ENCODE measurements around the gene SNX5.

The SNX5 gene

DNA sequence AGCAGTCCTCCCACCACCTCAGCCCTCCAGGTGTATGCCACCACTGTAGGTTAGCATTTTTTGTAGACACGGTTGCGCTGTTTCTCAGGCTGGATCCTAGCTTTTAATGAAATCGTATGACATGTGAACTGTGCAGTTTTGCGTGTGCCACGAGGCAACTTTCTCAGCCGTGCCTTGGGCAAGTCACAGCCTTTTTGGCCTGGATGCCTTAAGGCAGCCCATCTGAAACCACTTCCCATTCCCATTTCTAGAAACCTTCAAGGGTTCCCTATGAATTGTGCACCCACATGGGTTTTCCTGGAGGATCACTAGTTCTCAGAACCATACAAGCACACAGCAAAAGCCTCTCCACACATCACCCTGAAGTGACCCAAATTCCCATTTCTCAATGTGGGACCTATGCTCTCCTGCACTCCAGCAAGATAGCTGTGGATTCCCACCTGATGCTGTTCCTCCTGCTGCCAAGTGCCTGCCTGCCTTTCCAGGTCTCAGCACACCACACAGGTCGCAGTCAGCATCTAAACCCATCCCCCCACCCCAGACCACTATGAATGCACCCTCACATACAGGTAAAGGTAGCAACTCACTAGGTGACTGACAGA is 28.9 kb downstream of the SNX5 start:
- DNase-seq: no peak

DNA sequence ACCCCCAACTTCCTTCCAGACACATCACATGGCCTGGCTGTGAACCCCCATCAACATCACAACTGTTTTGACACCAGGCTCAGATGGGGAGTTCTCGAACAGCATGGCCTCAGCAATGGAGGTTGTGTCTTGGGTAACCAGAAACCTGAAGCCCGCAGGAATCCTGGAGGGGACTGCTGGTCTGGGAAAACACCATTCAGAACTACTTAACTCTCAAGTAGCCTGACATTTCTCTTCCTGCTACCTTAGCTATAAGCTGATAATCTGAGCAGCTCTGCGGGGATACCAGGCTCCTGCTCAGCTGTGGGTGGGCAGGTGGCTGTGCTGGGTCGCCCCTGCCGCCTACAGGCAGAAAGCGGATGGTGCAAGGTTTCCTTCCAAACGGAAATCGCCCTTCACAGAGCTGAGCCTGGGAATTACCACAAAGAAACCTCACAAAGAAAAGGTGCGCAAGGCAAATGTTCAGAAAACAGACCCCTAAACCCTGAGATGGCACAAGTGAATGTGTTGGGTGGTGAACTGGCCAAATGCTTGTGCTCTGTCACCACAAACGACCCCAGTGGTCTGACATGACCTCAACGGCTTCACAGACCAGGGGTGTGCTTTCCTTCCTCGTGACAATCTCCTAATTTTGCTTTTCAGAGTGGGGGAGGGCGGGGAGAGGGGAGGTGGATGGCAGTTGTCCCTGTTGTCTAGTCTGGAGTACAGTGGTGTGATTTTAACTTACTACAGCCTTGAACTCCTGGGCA is 29.5 kb downstream of the SNX5 start:
- DNase-seq: peak; percentile 16

DNA sequence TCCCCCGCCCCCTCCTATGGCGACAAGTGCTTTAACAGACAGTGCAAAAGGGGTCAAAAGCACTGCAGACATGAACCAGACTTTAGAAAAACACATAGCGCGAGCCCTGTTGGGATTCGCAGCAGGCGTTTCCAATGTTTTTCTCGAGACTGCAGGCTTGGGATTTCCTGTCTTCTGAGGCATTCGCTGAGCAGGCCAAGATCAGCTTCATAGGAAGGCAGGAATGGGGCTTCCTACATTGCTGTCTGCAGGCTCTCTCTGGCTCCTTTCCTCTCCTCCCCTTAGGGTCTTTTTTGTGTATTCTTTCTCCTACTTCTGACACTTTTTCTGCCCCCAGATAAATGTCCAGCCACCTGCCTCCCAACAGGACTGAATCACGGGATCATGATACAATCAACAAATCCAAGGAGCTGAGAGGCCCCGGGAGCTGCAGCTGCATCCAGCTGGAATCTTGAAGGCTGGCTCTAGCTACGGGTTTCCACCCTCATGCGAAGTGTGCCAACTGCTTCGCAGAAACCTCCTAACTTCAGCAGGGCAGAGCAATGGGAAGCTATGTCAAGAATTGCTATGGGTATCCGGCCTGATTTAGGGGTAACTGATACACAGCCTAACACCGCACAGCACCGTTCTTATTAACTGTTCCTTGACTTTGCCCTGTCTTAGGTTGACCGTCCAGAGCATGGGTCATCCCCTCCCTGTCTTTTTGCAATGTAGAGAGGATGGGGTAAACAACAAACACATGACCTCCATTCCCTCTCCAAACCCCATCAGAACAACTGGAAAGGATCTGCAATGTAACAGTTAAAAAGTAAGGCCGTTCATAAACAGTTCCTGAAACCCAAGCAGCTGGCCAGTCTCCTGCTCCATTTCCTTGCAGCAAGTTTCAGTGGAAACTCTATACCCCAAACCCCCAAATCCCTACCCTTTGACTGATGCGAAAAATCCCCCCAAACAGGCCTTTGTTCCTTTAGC is 31.5 kb downstream of the SNX5 start:
- no peak for DNase-seq

DNA sequence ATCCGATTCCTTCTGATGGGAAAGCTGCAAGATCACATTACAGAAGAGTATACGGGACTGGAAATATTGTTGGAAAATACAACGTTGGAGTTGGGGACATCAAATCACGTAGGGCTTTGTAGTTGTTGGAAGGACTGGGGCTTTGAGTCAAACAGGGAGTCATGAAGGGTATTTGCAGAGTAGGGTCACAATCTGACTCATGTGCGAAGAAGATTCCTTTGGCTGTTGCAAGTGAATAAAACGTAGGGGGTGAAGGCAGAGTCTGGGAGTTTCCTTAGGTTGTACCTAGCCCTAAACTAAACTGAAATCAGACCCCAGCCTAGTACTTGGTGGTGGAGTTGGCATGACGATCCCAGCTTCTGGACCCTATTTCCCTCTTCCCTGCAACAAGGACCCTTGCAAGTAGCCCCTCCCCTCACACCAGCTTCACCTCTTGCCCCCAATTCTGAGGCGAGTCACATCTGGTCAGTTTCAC is 32.3 kb downstream of the SNX5 start:
- DNase-seq: no peak

GRCh38 chr20:17935761-17936160 is 32.8 kb downstream of the SNX5 start:
- DNase-seq: no peak

DNA sequence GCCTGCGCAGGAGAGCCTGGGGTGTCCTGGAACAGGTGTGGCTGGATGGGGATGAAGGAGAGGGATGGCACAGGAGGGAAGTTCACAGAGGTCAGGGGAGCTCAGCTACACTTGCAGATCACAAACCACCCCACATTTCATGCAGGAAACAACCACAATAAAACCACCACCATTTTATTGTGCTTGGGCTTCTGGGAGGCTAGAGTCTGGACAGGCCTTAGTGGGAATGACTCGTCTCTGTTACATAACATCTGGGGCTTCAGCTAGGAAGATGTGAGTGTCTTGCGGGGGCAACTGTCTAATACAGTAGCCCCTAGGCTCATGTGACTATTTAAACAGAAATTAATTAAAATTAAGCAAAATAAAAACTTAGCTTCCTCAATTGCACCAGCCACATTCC is 33.4 kb downstream of the SNX5 start:
- no peak for DNase-seq

DNA sequence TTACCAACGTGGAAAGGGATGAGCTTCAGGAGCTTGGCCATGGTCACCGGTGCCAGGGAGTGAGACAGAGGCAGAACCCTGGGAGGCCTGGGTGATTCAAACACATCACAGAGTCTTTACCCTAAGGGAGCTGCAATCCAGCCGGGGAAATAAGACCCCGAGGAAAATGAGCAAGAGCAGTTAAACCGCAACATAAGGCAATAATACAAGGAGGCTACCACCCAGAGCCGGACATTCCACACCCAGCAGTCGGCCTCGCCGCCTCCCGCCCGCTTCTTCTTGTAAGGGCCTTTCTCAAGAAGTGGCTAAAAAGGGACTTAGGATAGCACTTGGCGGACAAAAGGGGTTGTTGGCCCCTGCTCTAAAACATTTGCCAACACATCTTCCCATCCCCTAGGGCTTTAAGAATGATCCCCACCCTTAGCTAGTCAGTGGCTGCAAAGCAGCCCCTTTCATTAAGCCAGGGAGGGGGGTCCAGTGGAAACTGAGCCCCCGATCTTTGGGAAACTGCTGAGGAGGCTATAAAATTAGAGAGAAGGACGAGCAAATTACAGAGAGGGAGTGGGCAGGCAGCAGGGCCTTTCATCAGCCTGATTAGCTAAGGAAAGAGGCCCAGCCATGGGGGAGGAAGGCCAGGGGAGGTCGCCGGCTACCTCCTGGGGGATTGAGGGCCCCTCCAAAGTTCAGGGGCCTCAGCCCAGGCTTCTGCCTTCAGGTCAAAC is 34.3 kb downstream of the SNX5 start:
- DNase-seq: no peak

DNA sequence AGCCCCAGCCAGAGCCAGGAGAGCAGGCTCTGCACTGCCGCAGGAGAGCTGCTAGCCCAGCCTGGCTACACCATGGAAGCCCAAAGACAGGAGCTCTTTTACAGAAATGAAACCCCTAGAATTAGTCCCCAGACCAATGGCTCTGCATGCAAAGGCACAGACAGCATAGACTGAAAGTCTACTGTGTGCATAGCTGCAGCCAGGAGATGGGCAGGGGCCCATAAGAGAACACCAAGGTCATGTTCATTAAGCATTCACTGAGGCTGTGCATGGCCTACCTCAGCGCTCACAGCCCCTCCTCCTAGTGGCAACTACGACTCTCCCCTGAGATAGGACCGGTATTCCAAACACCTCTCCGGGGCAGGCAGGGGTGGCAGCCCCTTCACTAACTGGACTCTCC is 34.9 kb downstream of the SNX5 start:
- DNase-seq: no peak

DNA sequence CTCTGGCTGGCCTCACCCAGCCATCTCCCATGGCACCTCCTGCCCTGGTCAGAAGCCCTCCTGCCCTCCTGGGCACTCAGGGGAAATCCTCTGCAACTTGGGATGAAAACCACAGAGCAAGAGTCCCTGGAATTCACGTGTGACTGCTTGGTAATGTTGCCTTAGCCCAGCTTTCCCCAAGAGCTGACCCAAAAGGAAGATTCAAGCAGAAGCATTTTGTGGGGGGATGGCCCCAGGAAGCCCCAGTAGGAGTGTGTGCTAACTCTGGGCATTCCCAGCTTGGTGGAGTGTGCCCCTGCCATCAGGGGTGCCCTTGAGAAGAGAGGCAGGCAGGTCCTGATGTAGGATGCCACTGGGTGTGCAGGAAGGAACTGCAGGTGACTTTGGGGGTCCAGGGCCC is 35.5 kb downstream of the SNX5 start:
- no peak for DNase-seq

DNA sequence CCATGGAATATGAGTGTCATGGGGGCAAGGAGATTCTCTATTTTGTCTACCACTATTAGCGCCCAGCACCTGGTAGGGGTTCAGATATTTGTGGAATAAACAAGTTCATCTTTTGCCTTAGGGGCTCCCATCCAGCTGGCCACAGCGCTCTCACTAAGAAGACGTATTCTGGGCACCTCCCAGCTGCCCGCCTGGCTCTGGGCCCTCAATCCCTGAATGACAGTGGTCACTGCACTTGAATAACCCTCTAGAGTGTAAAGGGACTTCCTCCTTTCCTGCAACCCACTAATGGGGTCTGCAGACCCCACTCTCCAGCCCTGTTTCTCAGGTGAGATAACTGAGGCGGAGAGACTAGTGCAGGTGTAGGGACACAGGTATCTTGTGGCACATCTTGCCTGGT is 36.2 kb downstream of the SNX5 start:
- no peak for DNase-seq

DNA sequence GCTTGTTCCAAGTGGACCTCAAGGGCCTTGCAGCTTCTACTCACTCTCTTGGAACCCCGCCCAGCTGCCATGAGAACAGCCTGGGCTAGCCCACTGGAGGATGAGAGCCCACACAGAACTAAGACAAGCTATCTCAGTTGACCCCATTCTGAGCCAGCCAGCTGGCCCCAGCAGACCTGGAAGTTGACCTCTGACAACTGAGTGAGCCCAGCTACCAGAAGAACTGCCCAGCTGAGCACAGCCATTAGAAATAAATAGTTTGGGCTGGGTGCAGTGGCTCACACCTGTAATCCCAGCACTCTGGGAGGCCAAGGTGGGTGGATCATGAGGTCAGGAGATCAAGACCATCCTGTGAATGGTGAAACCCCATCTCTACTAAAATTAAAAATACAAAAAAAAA is 37.1 kb downstream of the SNX5 start:
- DNase-seq: no peak

- DNase-seq: no peak
Observed at GRCh38 chr20:17928633-17929311, 39.8 kb downstream of the SNX5 start.

DNA sequence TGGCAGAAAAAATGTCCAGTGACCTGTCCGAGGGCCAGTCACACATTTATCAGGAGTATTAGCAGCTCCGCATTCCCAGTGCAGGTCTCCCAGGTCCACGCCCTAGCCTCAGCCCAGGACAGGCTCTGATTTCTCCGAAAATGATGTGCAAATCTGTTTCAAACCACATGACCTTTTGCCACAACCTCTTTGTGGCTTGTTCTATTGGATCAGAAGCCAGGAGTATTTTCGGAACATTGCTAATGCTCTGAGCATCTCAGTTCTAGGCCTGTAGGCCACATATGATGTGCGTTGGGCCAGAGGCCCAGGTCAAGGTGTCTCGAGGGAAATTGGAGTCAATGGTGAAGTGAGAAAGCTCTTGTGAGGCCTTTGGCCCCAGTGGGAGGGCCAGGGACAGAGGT is 40.4 kb downstream of the SNX5 start:
- DNase-seq: no peak

DNA sequence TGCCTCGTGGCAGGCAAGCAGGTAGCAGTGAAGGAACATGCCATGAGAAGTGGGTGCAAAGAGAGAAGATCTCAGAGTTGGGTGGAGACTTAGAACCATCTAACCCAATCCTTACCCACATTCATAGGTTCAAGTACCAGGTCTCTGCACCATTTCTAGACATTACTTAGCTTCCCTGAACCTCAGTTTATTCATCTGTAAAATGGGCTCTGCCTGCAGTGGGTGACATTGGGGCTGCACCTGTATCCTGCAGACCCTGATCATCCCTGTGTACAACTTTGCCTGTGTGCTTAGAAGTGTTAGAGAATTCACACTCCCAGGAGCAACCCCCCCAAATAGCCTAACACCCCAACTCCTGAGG is 42.7 kb downstream of the SNX5 start:
- DNase-seq: no peak

GRCh38 chr20:17925141-17925939 is 43.3 kb downstream of the SNX5 start:
- no peak for DNase-seq

GRCh38 chr20:17921774-17922173 is 46.8 kb downstream of the SNX5 start:
- no peak for DNase-seq

DNA sequence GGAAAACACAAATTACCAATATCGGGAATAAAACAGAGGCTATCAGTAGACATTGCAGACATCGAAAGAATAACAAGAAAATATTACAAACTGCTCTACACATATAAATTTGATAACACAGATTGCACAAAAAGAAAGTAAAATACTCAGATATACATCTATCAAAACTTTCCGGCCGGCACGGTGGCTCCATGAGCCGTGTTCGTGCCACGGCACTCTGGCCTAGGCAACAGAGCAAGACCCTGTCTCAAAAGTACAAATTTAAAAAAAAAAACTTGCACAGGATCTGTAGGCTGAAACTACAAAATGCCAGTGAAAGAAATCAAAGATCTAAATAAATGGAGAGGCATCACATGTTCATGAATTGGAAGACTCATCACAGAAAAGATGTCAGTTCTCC is 49.4 kb downstream of the SNX5 start:
- DNase-seq: no peak

DNA sequence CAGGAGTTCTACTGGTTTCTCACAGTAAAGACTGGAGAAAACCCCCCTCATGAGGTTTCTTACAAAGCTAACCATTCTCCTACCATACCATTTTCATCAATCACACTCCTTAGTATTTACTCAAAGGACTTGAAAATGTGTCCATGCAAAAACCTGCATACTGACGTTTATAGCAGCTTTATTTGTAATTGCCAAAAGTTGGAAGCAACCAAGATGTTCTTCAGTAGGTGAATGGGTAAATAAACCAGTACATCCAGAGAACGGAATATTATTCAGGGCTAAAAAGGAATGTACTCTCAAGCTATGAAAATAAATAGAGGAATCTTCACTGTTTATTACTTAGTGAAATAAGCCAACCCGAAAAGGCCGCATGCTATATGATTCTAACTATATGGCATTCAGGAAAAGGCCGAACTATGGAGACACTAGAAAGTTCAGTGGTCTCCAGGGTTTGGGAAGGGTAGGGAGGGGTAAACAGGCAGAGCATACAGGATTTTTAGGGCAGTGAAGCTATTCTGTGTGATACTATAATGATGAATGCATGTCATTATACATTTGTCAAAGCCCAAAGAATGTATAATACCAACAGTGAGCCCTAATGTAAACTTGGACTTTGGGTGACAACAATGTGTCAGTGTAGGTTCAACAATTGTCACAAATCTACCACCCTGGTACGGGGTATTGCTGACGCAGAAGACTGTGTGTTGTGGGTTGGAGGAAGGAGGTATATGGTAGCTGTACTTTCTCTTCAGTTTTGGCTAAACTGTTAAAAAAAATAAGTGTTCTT is 50.6 kb downstream of the SNX5 start:
- no peak for DNase-seq

GRCh38 chr20:17916433-17916891 is 52.1 kb downstream of the SNX5 start:
- peak; percentile 62 for DNase-seq

- DNase-seq: no peak
Observed at GRCh38 chr20:17914957-17915356, 53.6 kb downstream of the SNX5 start.

- DNase-seq: no peak
Observed at GRCh38 chr20:17912916-17913315, 55.7 kb downstream of the SNX5 start.

All from NCI-H446 treated with DMSO at 0.1 percent for 48 hours (cell line).